HG03442 (cell line): Measurements from ENCODE around the gene PRDX5.
A peak's percentile ranks its signal among the peaks of the same experiment; 100 is the strongest.
"Not testable (repeated sequence)": the region's sequence is repeated elsewhere in the genome, so short reads cannot be mapped to it uniquely, and the experiment has no call there.

Experiments used
- ATAC-seq: cut with Tn5 transposase; IDR thresholded peaks from one replicate; pipeline ENCODE4 v1.9.1; 2021; ENCODE audit warnings: mild to moderate bottlenecking, moderate library complexity; ENCODE audit not compliant: unreplicated experiment

Gene PRDX5

GRCh38 chr11:64305075-64305690, 12.7 kb upstream of the PRDX5 start, which contains the start of gene ESRRA:
Gene ESRRA, plus strand, starts transcription at chr11:64305524. Its CDS starts 1,656 bp downstream, at chr11:64307180.
- ATAC-seq = peak; percentile 62

- peak; percentile 23 for ATAC-seq
Measured at GRCh38 chr11:64305691-64306562, 12.0 kb upstream of the PRDX5 start.

GRCh38 chr11:64306563-64306875, 11.4 kb upstream of the PRDX5 start:
- no peak for ATAC-seq

- ATAC-seq = no peak
Measured at GRCh38 chr11:64306876-64307622, 10.9 kb upstream of the PRDX5 start.

GRCh38 chr11:64307795-64308194, 10.1 kb upstream of the PRDX5 start:
- ATAC-seq = not testable (repeated sequence)

- no peak for ATAC-seq
Measured at GRCh38 chr11:64312947-64313346, 5.0 kb upstream of the PRDX5 start.

- ATAC-seq = no peak
Measured at GRCh38 chr11:64313491-64314145, 4.3 kb upstream of the PRDX5 start.

GRCh38 chr11:64314146-64314804, 3.6 kb upstream of the PRDX5 start:
- ATAC-seq = no peak

GRCh38 chr11:64314805-64315561, 2.9 kb upstream of the PRDX5 start:
- ATAC-seq = no peak

- ATAC-seq = not testable (repeated sequence)
Measured at GRCh38 chr11:64315667-64316526, 2.0 kb upstream of the PRDX5 start.

- peak; percentile 0 for ATAC-seq
Measured at GRCh38 chr11:64316672-64317324, 1.1 kb upstream of the PRDX5 start.

GRCh38 chr11:64317325-64317960, 478 bp upstream of the PRDX5 start, which contains the start of gene TRMT112:
Gene TRMT112, minus strand, starts transcription at chr11:64317559. Its CDS starts 33 bp downstream, at chr11:64317526.
- peak; percentile 59 for ATAC-seq

GRCh38 chr11:64318766-64319761, 1.1 kb downstream of the PRDX5 start:
- ATAC-seq = no peak

- ATAC-seq = no peak
Measured at GRCh38 chr11:64320556-64320955, 2.6 kb downstream of the PRDX5 start.

- ATAC-seq = no peak
Measured at GRCh38 chr11:64321026-64321425, 3.1 kb downstream of the PRDX5 start.

GRCh38 chr11:64321533-64321932, 3.6 kb downstream of the PRDX5 start:
- no peak for ATAC-seq

- ATAC-seq = no peak
Measured at GRCh38 chr11:64322925-64323260, 5.0 kb downstream of the PRDX5 start.
